HG03060 (cell line): ENCODE data around the gene GSTM2.
A peak's percentile ranks its signal among the peaks of the same experiment; 100 is the strongest.

Experiments
- ATAC-seq: cut with Tn5 transposase; IDR thresholded peaks from one replicate; pipeline ENCODE4 v1.9.1; 2021; ENCODE audit warnings: low read depth, moderate number of reproducible peaks; ENCODE audit not compliant: unreplicated experiment

Gene GSTM2

GRCh38 chr1:109667452-109668122 is at the start of gene GSTM2:
TSS of gene GSTM2 (plus strand) at chr1:109668057. CDS start at chr1:109668116, 59 bp downstream.
- no peak for ATAC-seq

- no peak for ATAC-seq
Measured at GRCh38 chr1:109618661-109619575, 48.9 kb upstream of the GSTM2 start.

- no peak for ATAC-seq
Measured at GRCh38 chr1:109619576-109620400, 48.1 kb upstream of the GSTM2 start, which contains the start of the genes AMPD2 and GNAT2. TSS of gene AMPD2 (plus strand) at chr1:109619837. CDS start at chr1:109621176, 1,339 bp downstream. TSS of gene GNAT2 (minus strand) at chr1:109619616. CDS start at chr1:109612870, 6,746 bp downstream.

- no peak for ATAC-seq
Measured at GRCh38 chr1:109620401-109620791, 47.5 kb upstream of the GSTM2 start.

DNA sequence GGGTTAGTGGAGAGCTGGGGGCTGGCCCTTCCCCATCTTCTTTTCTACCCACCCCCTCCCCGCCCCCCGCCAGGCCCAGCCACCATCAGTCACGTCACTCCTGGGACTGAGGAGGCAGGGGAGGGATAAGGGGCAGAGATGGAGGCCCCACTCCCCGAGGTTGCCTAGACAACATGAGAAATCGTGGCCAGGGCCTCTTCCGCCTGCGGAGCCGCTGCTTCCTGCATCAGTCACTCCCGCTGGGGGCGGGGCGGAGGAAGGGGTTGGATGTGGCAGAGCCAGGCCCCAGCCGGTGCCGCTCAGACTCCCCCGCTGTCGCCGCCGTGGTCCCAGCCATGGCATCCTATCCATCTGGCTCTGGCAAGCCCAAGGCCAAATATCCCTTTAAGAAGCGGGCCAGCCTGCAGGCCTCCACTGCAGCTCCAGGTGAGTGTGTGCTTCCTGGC is 47.0 kb upstream of the GSTM2 start:
- peak; percentile 56 for ATAC-seq

DNA sequence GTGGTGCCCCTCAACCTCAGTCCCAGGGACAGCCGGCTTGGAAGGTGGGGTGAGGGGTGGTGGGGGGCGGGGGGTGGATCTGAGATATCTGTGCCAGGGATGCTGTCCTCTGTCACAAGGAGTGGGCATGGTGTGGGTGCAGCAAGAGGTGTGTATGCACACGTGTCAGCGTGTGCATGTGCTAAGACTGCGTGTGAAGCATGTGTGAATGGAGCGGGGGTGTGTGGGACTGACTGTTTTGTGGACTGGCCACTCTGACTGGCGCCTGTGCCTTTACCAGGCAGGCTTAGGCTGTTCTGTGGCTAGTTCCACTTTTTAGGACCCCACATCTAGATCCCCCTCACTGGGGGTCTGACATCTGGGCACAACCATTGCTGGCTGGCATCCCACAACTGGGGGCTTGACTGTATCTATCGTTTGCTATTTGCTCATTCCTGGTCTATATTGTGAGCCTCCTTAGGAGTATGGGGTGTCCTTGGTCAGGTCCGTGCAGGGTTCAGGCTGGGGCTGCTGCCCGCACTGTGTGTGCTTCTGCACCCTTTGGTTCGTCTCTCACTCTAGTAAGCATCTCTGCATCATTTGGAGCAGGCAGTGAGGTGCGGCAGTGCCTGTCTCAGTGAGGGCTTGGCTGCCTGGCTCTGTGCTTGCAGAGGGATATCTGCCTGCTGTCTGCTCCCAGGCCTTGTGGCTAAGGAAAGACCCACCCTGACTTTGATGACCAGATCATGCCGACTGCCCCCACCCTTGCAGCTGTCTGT is 46.3 kb upstream of the GSTM2 start:
- no peak for ATAC-seq

DNA sequence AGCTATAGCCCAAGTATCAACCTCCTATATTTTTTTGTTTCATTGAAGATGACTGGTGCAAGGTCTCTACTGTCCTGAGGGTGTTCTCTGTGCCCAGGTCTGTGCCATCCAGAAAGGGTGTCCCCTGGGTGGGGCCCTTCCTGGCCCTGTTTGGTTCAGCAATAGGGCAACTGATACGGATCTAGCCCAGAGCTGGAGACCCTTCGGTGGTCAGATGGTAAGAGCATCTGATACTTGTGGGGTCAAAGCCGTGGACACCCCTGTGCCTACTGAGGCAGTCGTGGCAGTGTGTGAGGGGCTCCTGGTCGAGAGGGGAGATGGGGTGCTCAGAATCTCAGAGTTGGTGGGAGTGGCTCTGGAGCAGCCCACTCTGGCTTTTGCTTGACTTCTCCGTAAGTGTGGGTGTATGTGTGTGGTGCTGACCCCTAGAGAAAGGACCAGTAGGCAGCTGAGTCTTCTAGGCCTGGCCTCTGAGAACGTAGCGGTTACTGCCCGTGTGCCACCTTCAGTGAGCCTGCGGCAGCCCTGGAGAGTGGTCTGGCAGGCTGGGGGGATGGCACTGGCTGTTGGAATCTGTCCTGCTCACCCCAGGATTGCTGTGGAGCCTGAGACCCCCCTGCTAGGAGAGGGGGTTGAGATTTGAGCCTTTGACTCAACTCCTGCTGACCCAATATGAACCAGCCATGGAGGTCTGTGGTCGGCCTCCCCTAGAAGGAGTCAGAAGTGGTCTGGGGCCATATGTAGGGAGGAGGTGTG is 45.5 kb upstream of the GSTM2 start:
- ATAC-seq, result no peak

DNA sequence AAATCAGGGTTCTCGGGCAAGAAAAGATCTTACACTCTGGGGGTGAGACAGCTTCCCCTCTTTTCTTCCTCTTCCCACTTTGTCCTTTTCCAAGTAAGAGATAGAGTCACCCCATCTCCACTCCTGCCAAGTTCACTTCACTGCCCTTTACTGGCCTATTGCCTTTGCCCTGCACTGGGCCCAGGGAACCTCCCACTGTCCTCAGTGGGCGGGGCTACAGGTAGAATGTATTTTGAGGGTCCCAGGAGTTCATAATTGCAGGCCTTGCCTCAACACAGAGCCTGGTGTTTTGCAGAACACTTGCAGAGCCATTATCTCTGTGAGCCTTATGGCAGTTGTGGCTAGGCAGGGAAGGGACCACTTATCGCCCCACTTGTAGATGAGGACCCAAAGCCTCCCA is 45.0 kb upstream of the GSTM2 start:
- no peak for ATAC-seq

DNA sequence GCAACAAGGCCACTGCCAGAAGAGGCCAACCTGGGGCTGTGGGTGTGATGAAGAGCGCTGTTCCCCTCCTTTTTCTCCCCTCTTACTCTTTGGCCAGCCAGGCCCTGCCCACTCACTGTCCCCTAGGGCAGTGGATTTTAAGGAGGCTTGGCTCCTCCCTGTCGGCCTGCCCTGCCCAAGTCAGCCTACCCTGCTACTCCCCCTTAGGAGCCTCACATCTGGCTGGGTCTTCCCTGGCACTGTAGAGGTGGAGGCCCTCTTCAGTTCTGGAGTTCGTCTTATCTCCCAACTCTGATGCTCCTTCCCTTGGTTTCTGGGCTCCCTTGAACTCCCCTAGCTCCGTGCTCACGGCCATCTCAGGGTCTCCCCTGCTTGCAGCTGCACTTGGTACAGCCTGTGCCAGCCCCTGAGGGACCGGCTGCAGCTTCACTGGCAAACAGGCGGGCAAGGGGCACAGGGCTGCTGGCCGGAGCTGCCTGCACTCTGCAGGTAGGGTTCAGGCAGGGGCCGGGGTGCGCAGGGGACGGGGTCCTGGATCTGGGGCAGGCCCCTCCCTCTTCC is 44.2 kb upstream of the GSTM2 start:
- no peak for ATAC-seq

DNA sequence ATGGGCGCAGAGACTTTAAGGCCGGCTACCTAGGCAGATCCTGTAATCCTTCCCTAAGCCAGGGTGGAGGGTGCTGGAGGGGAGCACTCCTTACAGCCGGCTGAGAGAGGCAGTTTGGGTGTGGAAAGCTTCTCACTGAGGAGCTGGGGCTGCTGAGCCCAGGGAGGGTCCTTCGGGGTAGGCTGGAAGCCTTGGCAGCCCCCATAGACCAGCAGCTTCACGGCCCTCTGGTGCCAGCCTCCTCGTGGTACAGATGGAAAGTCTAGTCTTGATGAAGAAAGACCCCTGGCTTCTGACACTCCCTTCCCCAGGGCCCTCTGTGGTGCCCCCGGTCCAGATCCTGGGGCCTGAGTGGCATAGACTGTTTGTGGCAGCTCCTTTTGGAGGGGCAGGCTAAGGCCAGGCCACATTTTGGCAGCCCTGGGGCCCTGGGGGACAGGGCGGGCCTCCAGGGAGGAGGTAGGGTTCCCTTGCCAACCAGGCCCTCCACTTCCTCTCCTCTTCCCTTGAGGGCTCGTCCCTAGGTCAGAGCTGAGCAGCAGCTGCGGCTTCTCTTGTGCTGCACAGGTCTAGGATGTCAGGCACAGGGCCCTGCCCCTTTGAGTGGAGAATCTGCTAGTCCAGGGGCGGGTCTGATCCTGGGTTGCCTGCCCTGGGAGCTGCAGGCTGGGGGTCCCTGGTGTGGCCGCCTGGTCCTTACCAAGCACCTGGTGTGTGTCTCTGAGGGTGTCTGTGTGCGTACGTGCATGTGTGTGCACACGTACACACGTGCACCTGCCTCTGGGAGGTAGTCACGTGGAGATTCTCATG is 43.5 kb upstream of the GSTM2 start:
- no peak for ATAC-seq

DNA sequence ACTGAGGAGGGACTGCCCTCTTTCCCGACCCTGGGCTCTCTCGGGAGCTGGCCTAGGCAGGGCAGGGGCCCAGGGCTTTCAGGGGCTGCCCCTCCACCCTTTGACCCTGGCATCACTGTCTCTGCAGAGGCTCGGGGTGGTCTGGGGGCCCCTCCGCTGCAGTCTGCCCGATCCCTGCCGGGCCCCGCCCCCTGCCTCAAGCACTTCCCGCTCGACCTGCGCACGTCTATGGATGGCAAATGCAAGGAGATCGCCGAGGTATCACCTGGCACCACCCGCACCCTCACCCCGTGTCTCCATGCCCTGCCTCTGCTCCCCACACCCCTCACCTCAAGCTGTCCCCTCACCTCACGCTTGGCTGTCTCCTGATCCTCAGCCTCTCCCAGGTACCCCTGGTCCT is 42.7 kb upstream of the GSTM2 start:
- no peak for ATAC-seq

DNA sequence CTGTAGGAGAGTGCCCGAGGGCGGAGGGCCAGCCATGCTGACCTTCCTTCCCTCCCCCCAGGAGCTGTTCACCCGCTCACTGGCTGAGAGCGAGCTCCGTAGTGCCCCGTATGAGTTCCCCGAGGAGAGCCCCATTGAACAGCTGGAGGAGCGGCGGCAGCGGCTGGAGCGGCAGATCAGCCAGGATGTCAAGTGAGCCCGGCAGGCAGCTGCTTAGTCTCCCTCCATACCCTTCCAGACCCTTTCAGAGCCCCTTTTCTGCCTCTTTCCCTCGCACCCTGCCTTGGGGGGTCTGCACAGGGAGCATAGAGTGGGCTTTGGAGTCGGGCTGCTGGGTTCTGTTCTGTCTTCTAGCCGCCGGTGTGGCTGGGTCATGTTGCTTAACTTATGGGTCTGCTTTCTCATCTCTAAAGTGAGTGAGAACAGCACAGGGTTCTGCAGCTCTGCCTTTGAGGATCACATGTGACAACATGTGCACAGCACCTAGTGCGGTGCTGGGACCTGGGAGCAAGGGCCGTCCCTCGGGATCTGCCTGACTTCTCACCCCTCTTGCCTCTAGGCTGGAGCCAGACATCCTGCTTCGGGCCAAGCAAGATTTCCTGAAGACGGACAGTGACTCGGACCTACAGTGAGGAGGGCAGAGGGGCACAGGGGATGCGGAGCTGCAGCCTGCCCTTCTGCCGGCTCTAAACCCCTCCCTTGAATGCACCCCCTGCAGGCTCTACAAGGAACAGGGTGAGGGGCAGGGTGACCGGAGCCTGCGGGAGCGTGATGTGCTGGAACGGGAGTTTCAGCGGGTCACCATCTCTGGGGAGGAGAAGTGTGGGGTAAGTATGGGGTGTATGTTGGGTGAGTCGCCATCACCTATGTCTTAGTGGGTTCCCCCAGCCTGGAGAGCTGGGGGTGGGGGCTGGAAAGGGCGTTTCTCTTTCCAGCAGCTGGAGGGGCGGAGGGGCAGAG is 42.0 kb upstream of the GSTM2 start:
- ATAC-seq, result no peak

DNA sequence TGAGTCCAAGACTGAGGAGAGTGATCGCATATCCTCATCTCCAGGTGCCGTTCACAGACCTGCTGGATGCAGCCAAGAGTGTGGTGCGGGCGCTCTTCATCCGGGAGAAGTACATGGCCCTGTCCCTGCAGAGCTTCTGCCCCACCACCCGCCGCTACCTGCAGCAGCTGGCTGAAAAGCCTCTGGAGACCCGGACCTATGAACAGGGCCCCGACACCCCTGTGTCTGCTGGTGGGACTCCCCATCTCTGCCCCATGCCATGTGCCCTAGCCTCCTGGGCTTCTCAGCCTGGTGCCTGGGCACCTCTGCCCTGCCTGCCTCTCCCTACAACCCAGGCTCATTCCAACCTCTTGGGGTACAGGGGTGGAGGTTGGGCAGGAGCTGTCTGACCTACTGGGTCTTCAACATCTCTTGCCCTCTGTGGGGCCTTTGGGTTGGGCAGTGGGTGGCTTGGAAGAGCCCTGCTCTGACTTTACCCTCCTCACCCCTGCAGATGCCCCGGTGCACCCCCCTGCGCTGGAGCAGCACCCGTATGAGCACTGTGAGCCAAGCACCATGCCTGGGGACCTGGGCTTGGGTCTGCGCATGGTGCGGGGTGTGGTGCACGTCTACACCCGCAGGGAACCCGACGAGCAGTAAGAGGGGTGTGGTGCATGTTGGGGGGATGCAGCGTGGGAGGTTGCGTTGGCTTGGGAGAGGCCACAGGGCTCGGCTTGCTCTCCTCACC is 41.0 kb upstream of the GSTM2 start:
- ATAC-seq, result no peak

DNA sequence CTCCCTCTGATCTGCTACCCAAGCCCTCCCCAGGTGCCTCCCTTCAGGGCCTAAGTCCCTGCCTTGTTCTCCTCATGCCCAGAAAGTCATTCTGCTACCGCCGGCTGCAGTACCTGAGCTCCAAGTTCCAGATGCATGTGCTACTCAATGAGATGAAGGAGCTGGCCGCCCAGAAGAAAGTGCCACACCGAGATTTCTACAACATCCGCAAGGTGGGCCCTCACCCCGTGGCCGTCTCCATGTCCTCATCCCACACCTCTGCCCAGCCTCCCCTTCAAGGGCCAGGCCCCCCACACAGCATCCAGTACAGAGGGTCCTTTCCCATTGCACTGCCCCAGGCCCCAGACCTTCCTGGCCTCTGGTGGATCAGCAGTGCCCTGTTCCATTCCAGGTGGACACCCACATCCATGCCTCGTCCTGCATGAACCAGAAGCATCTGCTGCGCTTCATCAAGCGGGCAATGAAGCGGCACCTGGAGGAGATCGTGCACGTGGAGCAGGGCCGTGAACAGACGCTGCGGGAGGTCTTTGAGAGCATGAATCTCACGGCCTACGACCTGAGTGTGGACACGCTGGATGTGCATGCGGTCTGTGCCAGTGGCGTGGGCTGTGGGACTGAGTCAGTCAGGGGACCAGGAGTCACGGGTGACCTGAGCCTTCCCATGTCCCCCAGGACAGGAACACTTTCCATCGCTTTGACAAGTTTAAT is 40.0 kb upstream of the GSTM2 start:
- no peak for ATAC-seq

- no peak for ATAC-seq
Measured at GRCh38 chr1:109628540-109629321, 39.1 kb upstream of the GSTM2 start.
